Stomach (tissue), 4 donors: ENCODE measurements around the gene NEK6.

ENCODE experiments used
- EP300 ChIP-seq: sonication (generic); formaldehyde crosslinking; IDR thresholded peaks from one replicate; pipeline ENCODE4 v1.6.1; 2017; ENCODE audit warnings: antibody characterized with exemption
- POLR2A ChIP-seq, 4 donors: fragments of 450-650 bp; IDR thresholded peaks; one replicate each; pipeline ENCODE4 v1.6.1; 2016; ENCODE audit warnings: antibody characterized with exemption in 4 of 4, control low read depth in 2 of 4, mild to moderate bottlenecking in 1 of 4, moderate library complexity in 1 of 4
- POLR2AphosphoS5 ChIP-seq, 3 donors: sonication (generic); formaldehyde crosslinking; IDR thresholded peaks; one replicate each; pipeline ENCODE4 v1.6.1; 2016; ENCODE audit warnings: antibody characterized with exemption in 3 of 3
- TF ChIP-seq, protein P1 (sequence below), 7 experiments: fragments of 450-650 bp in 4 of 7; fragments of 200-600 bp in 3 of 7; sonication (generic) in 3 of 7; IDR thresholded peaks; one replicate each; pipeline ENCODE4 v1.5.1; 2016 to 2019; ENCODE audit warnings: antibody characterized with exemption in 7 of 7, control low read depth in 2 of 7, mild to moderate bottlenecking in 1 of 7

GRCh38 chr9:124353166-124353768, 95.5 kb downstream of the NEK6 start:
- TF ChIP-seq POLR2A (IDR thresholded peaks at IDR 0.05): no peak
- no peak for TF ChIP-seq POLR2AphosphoS5 (IDR thresholded peaks at IDR 0.05)
- TF ChIP-seq, protein P1, sequence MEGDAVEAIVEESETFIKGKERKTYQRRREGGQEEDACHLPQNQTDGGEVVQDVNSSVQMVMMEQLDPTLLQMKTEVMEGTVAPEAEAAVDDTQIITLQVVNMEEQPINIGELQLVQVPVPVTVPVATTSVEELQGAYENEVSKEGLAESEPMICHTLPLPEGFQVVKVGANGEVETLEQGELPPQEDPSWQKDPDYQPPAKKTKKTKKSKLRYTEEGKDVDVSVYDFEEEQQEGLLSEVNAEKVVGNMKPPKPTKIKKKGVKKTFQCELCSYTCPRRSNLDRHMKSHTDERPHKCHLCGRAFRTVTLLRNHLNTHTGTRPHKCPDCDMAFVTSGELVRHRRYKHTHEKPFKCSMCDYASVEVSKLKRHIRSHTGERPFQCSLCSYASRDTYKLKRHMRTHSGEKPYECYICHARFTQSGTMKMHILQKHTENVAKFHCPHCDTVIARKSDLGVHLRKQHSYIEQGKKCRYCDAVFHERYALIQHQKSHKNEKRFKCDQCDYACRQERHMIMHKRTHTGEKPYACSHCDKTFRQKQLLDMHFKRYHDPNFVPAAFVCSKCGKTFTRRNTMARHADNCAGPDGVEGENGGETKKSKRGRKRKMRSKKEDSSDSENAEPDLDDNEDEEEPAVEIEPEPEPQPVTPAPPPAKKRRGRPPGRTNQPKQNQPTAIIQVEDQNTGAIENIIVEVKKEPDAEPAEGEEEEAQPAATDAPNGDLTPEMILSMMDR (IDR thresholded peaks at IDR 0.05): no peak
- no peak for TF ChIP-seq EP300
